IPS-18a (cell line): Measurements from ENCODE around the gene SMCHD1.
A peak's percentile ranks its signal among the peaks of the same experiment; 100 is the strongest.

ENCODE experiments used
- H3K27ac ChIP-seq: one replicate; pipeline ENCODE4 v1.5.1; 2013; ENCODE audit warnings: low read length
- H3K27me3 ChIP-seq: one replicate; pipeline ENCODE4 v1.6.1; 2013; ENCODE audit warnings: mild to moderate bottlenecking, low read length; ENCODE audit not compliant: control insufficient read depth, insufficient read depth
- H3K36me3 ChIP-seq: one replicate; pipeline ENCODE4 v1.6.1; 2013; ENCODE audit warnings: low read depth, low read length; ENCODE audit not compliant: control insufficient read depth
- H3K4me1 ChIP-seq: one replicate; pipeline ENCODE4 v1.6.1; 2013; ENCODE audit warnings: low read depth, low read length; ENCODE audit not compliant: control insufficient read depth
- H3K4me3 ChIP-seq: one replicate; pipeline ENCODE4 v1.5.1; 2013; ENCODE audit warnings: low read length
- H3K9ac ChIP-seq: one replicate; pipeline ENCODE4 v1.6.1; 2013; ENCODE audit warnings: mild to moderate bottlenecking, low read length, moderate library complexity
- H3K9me3 ChIP-seq: one replicate; pipeline ENCODE4 v1.6.1; 2013; ENCODE audit warnings: low read depth, low read length; ENCODE audit not compliant: control insufficient read depth

SMCHD1 gene

DNA sequence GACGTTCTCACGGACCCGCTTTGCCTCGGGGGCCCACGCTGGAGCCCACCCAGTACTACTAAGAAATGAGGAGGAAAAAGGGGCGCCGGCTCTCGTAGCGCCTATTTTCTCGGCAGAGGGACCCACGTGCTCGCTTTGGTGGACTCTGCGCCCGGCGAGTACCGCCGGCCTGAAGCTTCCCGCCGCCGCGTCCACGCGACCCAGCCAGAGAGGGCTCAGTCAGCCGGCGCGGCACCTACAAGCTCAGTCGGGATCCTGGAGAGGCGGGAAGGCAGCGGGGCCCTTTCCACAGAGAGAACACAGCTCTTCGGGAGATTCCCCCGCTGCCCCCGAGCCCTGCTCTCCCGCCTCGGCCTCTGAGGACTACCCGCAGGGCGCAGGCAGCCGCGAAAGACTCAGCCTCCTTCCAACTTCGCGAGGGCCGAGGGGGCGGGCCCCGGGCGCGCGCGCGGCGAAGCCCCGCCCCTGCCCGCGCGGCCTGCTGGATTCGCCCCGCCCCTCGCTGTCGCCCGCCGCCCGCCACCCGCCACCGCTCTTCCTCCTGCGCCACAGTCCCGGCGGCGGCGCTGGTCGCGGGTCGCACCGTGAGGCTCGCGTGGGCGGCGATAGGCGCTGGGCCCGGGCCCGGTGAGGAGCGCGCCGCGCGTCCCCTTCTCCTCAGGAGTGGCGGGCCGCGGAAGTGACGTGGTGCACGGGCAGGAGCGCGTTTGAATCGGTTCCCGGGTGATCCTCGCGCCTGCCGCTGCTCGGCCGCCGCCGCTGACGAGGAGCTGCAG is at the start of gene SMCHD1:
SMCHD1 (plus strand) TSS at position 549 of the 776 bp plus-strand sequence. CDS start 350 bp downstream, outside the sequence.
- Histone ChIP-seq H3K27ac (peak within 1 kb of the TSS; percentile 67), H3K9ac (peak within 1 kb of the TSS; percentile 93), H3K4me3 (peak within 1 kb of the TSS; percentile 86), H3K27me3 (peaks cover 35% of the 10 kb centered on the region), H3K9me3 (no peaks in the 10 kb centered on the region), H3K4me1 (peaks cover 18% of the 10 kb centered on the region), H3K36me3 (no peaks in the 10 kb centered on the region)

DNA sequence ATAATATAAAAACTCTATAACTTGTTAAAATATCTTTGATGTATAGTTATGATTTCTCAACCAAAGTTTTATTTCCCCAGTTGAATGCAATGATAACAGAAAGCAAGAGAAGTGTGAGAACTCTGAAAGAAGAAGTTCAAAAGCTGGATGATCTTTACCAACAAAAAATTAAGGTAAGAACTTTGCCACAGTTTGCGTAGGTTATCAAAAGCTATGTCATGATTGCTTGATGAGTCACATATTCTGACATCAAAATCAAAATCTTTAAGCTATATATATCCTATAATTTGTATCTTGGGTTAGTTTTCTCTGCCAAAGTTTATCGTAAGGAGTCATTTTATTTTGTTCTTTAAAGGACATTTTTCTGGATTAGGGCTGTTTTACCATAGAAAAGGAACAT is 49.2 kb upstream of the SMCHD1 start:
- H3K4me3 ChIP-seq = no peak overlapping the region
- H3K9me3 ChIP-seq = no peaks in the 10 kb centered on the region
- H3K27me3 ChIP-seq = no peaks in the 10 kb centered on the region
- no peak overlapping the region for H3K9ac ChIP-seq
- H3K4me1 ChIP-seq = no peaks in the 10 kb centered on the region
- H3K27ac ChIP-seq = no peak overlapping the region
- peaks cover 69% of the 10 kb centered on the region for H3K36me3 ChIP-seq

DNA sequence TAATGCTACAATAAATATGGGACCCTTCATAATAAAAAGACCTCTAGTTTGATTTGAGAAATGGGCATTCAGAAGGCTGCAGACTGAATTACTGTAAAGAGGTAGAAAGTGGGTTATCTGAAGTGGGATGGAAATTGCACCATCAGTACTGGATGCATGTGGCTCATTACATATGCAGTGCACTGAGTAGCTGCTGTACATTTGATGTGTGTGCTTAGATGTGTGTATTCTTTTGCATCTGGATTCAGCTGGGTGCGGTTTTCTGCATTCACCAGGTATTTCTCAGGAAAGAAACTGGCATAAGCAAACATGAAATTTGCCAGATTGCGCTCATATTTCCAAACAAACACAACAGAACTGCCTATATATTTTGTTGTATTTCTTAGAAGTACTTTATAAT is 45.9 kb upstream of the SMCHD1 start:
- Histone ChIP-seq H3K36me3 (peaks cover 67% of the 10 kb centered on the region), H3K9ac (no peak overlapping the region)

DNA sequence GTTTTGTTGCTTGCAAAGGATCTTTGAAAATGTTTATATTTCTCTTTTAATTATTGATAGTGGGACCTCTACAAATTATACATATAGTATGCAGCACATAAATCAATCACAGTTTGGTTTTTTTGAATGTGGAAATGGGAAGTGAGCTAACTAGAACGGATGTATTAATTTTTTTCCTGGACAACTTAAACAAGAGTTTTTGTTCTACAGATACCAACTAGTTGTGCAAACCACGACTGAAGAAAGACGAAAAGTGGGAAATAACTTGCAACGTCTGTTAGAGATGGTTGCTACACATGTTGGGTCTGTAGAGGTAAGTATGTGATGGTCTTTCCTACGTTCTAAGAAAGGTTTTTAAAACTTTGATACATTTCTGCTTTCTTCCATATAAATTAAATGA is 45.0 kb upstream of the SMCHD1 start:
- Histone ChIP-seq H3K36me3 (peaks cover 76% of the 10 kb centered on the region), H3K9me3 (no peaks in the 10 kb centered on the region), H3K27me3 (no peaks in the 10 kb centered on the region), H3K9ac (no peak overlapping the region), H3K4me1 (no peaks in the 10 kb centered on the region), H3K4me3 (no peak overlapping the region), H3K27ac (no peak overlapping the region)

More for the DNA sequence above, 45.9 kb upstream of the SMCHD1 start:
- no peak overlapping the region for H3K4me3 ChIP-seq
- H3K27ac ChIP-seq = no peak overlapping the region
- no peaks in the 10 kb centered on the region for H3K9me3 ChIP-seq
- no peaks in the 10 kb centered on the region for H3K4me1 ChIP-seq
- H3K27me3 ChIP-seq = no peaks in the 10 kb centered on the region

DNA sequence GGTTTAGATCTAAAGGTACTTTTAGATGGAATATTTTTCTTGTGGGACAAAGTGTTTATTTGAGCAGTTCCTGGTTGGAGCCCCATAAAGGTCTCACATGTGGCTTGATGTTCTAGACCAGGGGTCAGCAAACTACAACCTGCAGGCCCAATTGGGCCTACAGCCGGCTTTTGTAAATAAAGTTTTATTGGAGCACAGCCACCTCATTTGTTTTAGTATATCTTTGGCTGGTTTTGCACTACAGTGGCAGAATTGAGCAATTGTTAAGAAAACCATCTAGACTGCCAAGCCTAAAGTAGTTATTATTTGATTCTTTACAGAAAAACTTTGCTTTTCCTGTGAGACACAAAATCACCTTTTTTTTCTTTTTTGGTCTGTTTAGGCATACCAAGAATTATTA is 42.5 kb upstream of the SMCHD1 start:
- Histone ChIP-seq H3K36me3 (peaks cover 67% of the 10 kb centered on the region), H3K4me3 (no peak overlapping the region), H3K27me3 (no peaks in the 10 kb centered on the region)

DNA sequence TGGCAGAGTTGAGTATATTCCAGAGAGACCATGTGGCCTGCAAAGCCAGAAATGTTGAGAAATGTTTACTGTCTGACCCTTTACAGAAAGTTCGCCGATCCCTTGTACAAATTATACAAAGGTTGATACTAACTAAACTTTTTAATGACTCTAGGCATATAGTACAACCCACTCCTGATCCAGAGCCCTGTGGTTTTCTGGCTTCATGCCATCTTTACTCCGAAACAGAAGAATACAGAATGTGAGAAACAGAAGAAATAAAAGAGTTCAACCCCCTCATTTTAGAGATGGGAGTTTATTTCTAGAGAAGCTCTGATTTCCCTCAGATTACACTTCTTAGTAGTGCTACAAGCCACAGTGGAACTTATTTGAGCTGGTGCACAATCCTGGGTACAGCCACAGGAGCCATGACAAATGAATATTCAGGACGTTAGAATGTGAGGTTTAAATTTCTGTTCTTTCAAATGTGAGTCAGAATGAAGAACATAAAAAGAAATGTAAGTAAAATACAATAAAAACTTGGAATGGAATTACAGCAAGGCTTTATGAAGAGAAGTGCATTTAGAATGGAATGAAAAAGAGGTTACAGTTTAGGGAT is 38.0 kb upstream of the SMCHD1 start:
- Histone ChIP-seq H3K27me3 (no peaks in the 10 kb centered on the region), H3K9me3 (no peaks in the 10 kb centered on the region), H3K27ac (no peak overlapping the region), H3K4me3 (no peak overlapping the region), H3K9ac (no peak overlapping the region), H3K4me1 (no peaks in the 10 kb centered on the region), H3K36me3 (peaks cover 29% of the 10 kb centered on the region)

More for the DNA sequence above, 42.5 kb upstream of the SMCHD1 start:
- H3K9ac ChIP-seq = no peak overlapping the region
- no peaks in the 10 kb centered on the region for H3K9me3 ChIP-seq
- H3K27ac ChIP-seq = no peak overlapping the region
- H3K4me1 ChIP-seq = no peaks in the 10 kb centered on the region

DNA sequence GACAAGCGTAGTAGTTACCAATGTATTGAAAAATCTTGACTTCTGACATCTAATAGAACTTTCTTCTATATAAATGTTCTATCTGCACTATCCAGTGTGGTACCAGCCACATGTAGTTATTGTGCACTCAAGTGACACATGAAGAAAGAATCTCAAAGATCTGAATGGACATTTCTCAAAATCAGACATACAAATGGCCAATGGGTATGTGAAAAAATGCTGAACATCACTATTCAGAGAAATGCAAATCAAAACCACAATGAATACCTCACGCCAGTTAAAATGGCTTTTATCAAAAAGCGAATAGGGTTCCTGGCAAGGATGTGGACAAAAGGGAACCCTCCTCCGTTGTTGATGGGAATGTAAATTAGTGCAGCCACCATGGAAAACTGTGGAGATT is 37.5 kb upstream of the SMCHD1 start:
- peaks cover 24% of the 10 kb centered on the region for H3K36me3 ChIP-seq
- H3K4me1 ChIP-seq = no peaks in the 10 kb centered on the region
- no peak overlapping the region for H3K9ac ChIP-seq
- no peak overlapping the region for H3K27ac ChIP-seq
- H3K27me3 ChIP-seq = no peaks in the 10 kb centered on the region
- no peaks in the 10 kb centered on the region for H3K9me3 ChIP-seq
- H3K4me3 ChIP-seq = no peak overlapping the region

DNA sequence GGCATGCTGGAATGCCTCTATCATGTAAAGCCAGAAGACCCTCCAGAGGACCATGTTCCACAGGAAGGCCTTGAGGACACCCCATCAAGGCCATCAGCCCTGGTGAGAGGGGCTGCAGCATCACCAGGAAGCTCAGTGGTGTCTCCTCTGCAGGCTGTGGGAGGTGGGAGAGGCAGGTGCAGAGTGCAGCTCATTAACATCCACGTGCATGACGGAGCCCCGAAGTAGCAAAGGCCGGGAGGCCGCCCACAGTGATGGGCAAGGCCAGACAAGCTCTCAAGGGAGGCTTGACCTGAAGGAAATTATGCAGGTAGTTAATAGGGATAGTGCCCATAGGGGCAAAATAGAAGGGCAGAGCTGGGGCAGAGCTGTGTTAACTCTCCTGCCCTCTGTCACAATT is 30.3 kb upstream of the SMCHD1 start:
- Histone ChIP-seq H3K27me3 (no peaks in the 10 kb centered on the region), H3K27ac (no peak overlapping the region), H3K9ac (no peak overlapping the region), H3K9me3 (no peaks in the 10 kb centered on the region), H3K36me3 (no peaks in the 10 kb centered on the region), H3K4me1 (no peaks in the 10 kb centered on the region), H3K4me3 (no peak overlapping the region)

DNA sequence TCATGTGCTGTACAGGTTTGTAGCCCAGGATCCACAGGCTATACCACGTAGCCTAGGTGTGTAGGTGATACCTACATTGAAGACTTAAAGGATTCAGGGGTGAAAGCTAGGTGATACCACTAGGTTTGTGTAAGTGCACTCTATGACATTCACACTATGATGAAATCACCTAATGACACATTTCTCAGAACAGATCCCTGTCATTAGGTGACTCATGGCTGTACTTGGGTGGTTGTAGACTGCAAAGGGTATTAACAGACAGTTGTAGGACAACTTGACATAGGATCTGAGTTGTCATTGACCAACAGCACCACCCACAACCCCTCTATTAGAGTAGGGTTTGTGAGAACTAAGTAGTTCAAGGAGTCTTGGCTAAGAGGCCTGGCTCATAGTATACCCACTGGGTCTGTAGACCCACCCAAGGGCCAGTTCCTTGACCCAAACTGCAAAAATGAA is 27.7 kb upstream of the SMCHD1 start:
- Histone ChIP-seq H3K27me3 (no peaks in the 10 kb centered on the region), H3K36me3 (no peaks in the 10 kb centered on the region), H3K9ac (no peak overlapping the region), H3K27ac (no peak overlapping the region), H3K9me3 (no peaks in the 10 kb centered on the region), H3K4me1 (no peaks in the 10 kb centered on the region), H3K4me3 (no peak overlapping the region)

DNA sequence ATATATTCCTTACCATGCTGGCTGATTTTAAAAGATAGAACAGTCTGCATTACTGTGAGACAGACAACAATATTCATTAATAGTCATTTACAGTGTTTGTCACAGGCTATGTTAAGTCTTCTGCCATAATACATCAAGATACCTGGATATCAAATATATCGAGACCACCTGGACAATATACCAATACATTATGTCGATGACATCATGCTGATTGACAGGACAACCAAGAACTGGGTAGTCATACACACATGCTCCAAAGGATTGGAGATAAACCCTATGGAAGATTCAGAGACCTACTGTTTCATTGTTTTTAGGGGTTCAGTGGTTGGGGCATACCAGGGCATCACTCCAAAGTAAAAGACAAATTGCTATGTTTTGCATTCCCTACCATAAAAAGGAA is 26.5 kb upstream of the SMCHD1 start:
- Histone ChIP-seq H3K4me1 (no peaks in the 10 kb centered on the region), H3K27me3 (no peaks in the 10 kb centered on the region), H3K36me3 (no peaks in the 10 kb centered on the region), H3K4me3 (no peak overlapping the region), H3K9ac (no peak overlapping the region), H3K27ac (no peak overlapping the region), H3K9me3 (no peaks in the 10 kb centered on the region)

DNA sequence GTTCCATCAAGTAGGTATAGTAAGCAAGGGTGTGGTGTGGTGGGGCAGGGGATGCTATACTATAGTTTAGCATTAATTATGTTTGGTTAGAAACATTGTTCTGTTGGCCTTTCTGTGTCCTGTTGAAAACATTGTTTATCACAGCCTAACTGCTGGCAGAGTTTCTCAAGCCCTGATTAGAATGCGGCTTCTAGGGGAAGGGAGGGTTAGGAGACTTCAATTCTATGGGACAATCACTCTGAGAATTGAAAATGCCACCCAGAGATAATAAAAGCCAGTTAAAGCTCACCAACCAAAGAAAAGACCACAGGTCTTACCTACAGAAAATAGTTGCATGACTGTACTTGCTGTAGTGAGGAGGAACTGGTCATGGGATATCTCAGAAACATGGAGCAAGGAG is 19.9 kb upstream of the SMCHD1 start:
- Histone ChIP-seq H3K27ac (no peak overlapping the region), H3K9me3 (no peaks in the 10 kb centered on the region), H3K27me3 (no peaks in the 10 kb centered on the region), H3K4me1 (no peaks in the 10 kb centered on the region), H3K36me3 (no peaks in the 10 kb centered on the region), H3K9ac (no peak overlapping the region), H3K4me3 (no peak overlapping the region)

DNA sequence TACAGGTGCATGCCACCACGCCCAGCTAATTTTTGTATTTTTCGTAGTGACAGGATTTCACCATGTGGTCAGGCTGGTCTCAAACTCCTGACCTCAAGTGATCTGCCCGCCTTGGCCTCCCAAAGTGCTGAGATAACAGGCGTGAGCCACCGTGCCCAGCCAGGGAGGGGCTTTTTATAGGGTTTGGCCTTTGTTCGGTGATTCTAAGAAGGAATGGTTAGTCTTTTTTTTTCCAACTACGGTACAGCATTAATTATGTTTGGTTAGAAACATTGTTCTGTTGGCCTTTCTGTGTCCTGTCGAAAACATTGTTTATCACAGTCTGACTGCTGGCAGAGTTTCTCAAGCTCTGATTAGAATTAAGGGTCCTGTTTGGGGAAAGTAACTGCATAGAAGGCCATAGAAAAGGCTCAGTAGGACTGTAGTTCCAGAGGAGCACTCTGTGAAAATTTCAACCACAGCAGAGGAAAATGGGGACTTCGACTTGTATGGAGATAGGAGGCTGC is 19.3 kb upstream of the SMCHD1 start:
- H3K27me3 ChIP-seq = no peaks in the 10 kb centered on the region
- no peak overlapping the region for H3K9ac ChIP-seq
- no peak overlapping the region for H3K27ac ChIP-seq
- no peaks in the 10 kb centered on the region for H3K4me1 ChIP-seq
- H3K36me3 ChIP-seq = no peaks in the 10 kb centered on the region
- H3K9me3 ChIP-seq = no peaks in the 10 kb centered on the region
- H3K4me3 ChIP-seq = no peak overlapping the region
